HG03196 (cell line): ENCODE measurements around the gene SERPINE1.
"Not testable (repeated sequence)": the region's sequence is repeated elsewhere in the genome, so short reads cannot be mapped to it uniquely, and the experiment has no call there.

Experiments
- ATAC-seq: cut with Tn5 transposase; IDR thresholded peaks from one replicate; pipeline ENCODE4 v1.9.1; 2021; ENCODE audit not compliant: unreplicated experiment

The SERPINE1 gene

GRCh38 chr7:101121991-101122932, 4.6 kb upstream of the SERPINE1 start:
- no peak for ATAC-seq

- no peak for ATAC-seq
Observed at GRCh38 chr7:101122933-101123702, 3.8 kb upstream of the SERPINE1 start.

- no peak for ATAC-seq
Observed at GRCh38 chr7:101123703-101124068, 3.2 kb upstream of the SERPINE1 start.

- ATAC-seq = no peak
Observed at GRCh38 chr7:101124376-101125056, 2.4 kb upstream of the SERPINE1 start.

- ATAC-seq = peak; percentile 50
Observed at GRCh38 chr7:101125989-101126650, 784 bp upstream of the SERPINE1 start.

GRCh38 chr7:101127460-101128039, 646 bp downstream of the SERPINE1 start:
- no peak for ATAC-seq

GRCh38 chr7:101128040-101128834, 1.3 kb downstream of the SERPINE1 start:
- ATAC-seq = no peak

- no peak for ATAC-seq
Observed at GRCh38 chr7:101129603-101130117, 2.8 kb downstream of the SERPINE1 start.

- ATAC-seq = not testable (repeated sequence)
Observed at GRCh38 chr7:101132626-101133600, 6.0 kb downstream of the SERPINE1 start.

- no peak for ATAC-seq
Observed at GRCh38 chr7:101133621-101134398, 6.9 kb downstream of the SERPINE1 start.

- no peak for ATAC-seq
Observed at GRCh38 chr7:101134399-101134980, 7.6 kb downstream of the SERPINE1 start.

- no peak for ATAC-seq
Observed at GRCh38 chr7:101137651-101138212, 10.8 kb downstream of the SERPINE1 start.

- peak; percentile 76 for ATAC-seq
Observed at GRCh38 chr7:101138213-101138870, 11.4 kb downstream of the SERPINE1 start.

- ATAC-seq = no peak
Observed at GRCh38 chr7:101140339-101140699, 13.4 kb downstream of the SERPINE1 start.

- no peak for ATAC-seq
Observed at GRCh38 chr7:101140746-101141382, 14.0 kb downstream of the SERPINE1 start.
